H1 (cell line): ENCODE measurements around the gene CCDC88C. TPM values are rescaled to one million over a fixed set of nuclear protein-coding genes. Genes with fewer than 3 reads are reported as not detected.

Experiments used
- CTCF ChIA-PET: fragments of 300-600 bp; sonication (Branson Sonifier 250); formaldehyde crosslinking; loops from one replicate; lab custom pipeline; 2021; ENCODE audit not compliant: partially characterized antibody; lab: Charles Lee
- POLR2A ChIA-PET: fragments of 300-600 bp; sonication (Branson Sonifier 250); formaldehyde crosslinking; loops from one replicate; lab custom pipeline; 2021; ENCODE audit warnings: inconsistent platforms; ENCODE audit not compliant: partially characterized antibody; lab: Charles Lee
- DNase-seq, 2 experiments: peaks; one replicate each; pipeline versions ENCODE4 v3.0.0 to v3.0.0-alpha.2; 2010 to 2022; ENCODE audit warnings: low spot score in 2 of 2, low read depth in 1 of 2, mixed read lengths in 1 of 2
- FAIRE-seq: peaks from 2 replicates; lab custom pipeline; 2011; peaks lifted over from hg19 to GRCh38; lab: Jason Lieb, UNC
- H2AFZ ChIP-seq: 2 replicates; pipeline ENCODE4 v1.8.1; 2012; ENCODE audit warnings: low read length, inconsistent platforms
- H2AK5ac ChIP-seq: 2 replicates; pipeline ENCODE4 v1.6.1; 2013; ENCODE audit warnings: low read depth, low read length
- H2BK120ac ChIP-seq: replicated peaks from 2 replicates; pipeline ENCODE3; 2013; ENCODE audit warnings: low read depth, low read length, inconsistent platforms
- H2BK12ac ChIP-seq: 2 replicates; pipeline ENCODE4 v1.6.1; 2013; ENCODE audit warnings: low read depth, low read length
- H2BK15ac ChIP-seq: 2 replicates; pipeline ENCODE4 v1.6.1; 2013; ENCODE audit warnings: low read length
- H2BK20ac ChIP-seq: 2 replicates; pipeline ENCODE4 v1.6.1; 2013; ENCODE audit warnings: low read length
- H2BK5ac ChIP-seq: 2 replicates; pipeline ENCODE4 v1.6.1; 2013; ENCODE audit warnings: low read depth, low read length
- H3K14ac ChIP-seq: 2 replicates; pipeline ENCODE4 v1.6.1; 2013; ENCODE audit warnings: inconsistent platforms; ENCODE audit not compliant: insufficient read length
- H3K18ac ChIP-seq: 2 replicates; pipeline ENCODE4 v1.6.1; 2013; ENCODE audit warnings: low read length; ENCODE audit errors: extremely low read depth
- H3K23ac ChIP-seq: 2 replicates; pipeline ENCODE4 v1.6.1; 2013; ENCODE audit warnings: inconsistent platforms; ENCODE audit not compliant: insufficient read length
- H3K23me2 ChIP-seq: 2 replicates; pipeline ENCODE4 v1.6.1; 2013; ENCODE audit warnings: low read depth, low read length
- H3K27ac ChIP-seq: 2 replicates; pipeline ENCODE4 v1.6.1; 2011; ENCODE audit warnings: low read depth, low read length, inconsistent platforms
- H3K27me3 ChIP-seq, 4 experiments: replicated peaks in 1 of 4; 1 replicate in 1 of 4; 2 replicates in 3 of 4; pipeline versions ENCODE4 v1.6.1 to v1.8.1; 2011 to 2013; ENCODE audit warnings: low read length in 3 of 4, mild to moderate bottlenecking in 3 of 4, inconsistent platforms in 2 of 4, mixed read lengths in 2 of 4, moderate library complexity in 1 of 4; ENCODE audit not compliant: control insufficient read depth in 3 of 4, insufficient read depth in 3 of 4; ENCODE audit errors: extremely low read depth in 1 of 4
- H3K36me3 ChIP-seq, 4 experiments: 2 replicates each; pipeline versions ENCODE4 v1.6.1 to v1.8.1; 2011 to 2013; ENCODE audit warnings: mild to moderate bottlenecking in 4 of 4, low read length in 3 of 4, moderate library complexity in 2 of 4, control low read depth in 1 of 4, inconsistent platforms in 1 of 4; ENCODE audit not compliant: insufficient read depth in 4 of 4, control insufficient read depth in 2 of 4
- H3K4ac ChIP-seq: replicated peaks from 2 replicates; pipeline ENCODE3; 2013; ENCODE audit warnings: low read length, low read depth, mixed read lengths, inconsistent platforms; ENCODE audit not compliant: insufficient read length
- H3K4me1 ChIP-seq, 4 experiments: replicated peaks in 1 of 4; 1 replicate in 1 of 4; 2 replicates in 3 of 4; pipeline versions ENCODE4 v1.6.1 to v1.8.1; 2011 to 2013; ENCODE audit warnings: low read length in 3 of 4, inconsistent platforms in 2 of 4, mixed read lengths in 1 of 4; ENCODE audit not compliant: insufficient read depth in 4 of 4, control insufficient read depth in 3 of 4
- H3K4me2 ChIP-seq, 2 experiments: 2 replicates each; pipeline versions ENCODE4 v1.6.1 to v1.8.1; 2011 to 2013; ENCODE audit warnings: low read depth in 2 of 2, low read length in 2 of 2, control low read depth in 1 of 2, inconsistent platforms in 1 of 2, mild to moderate bottlenecking in 1 of 2; ENCODE audit not compliant: insufficient read depth in 1 of 2
- H3K4me3 ChIP-seq, 4 experiments: fragments of 200-600, 300-600 bp in 1 of 4; sonication (generic), shearing (Covaris generic), sonication (Bioruptor Twin) in 1 of 4; 2 replicates each; pipeline versions ENCODE4 v1.5.1 to v1.8.1; 2011 to 2016; ENCODE audit warnings: low read length in 4 of 4, low read depth in 3 of 4, control low read depth in 2 of 4, inconsistent platforms in 2 of 4, mild to moderate bottlenecking in 2 of 4, mixed read lengths in 1 of 4, moderate library complexity in 1 of 4; ENCODE audit not compliant: insufficient read depth in 2 of 4; ENCODE audit errors: extremely low read depth in 1 of 4
- H3K56ac ChIP-seq: replicated peaks from 2 replicates; pipeline ENCODE3; 2013; ENCODE audit warnings: low read depth, mild to moderate bottlenecking, mixed read lengths, low read length, inconsistent platforms; ENCODE audit not compliant: insufficient read length
- H3K79me1 ChIP-seq: 2 replicates; pipeline ENCODE4 v1.6.1; 2013; ENCODE audit warnings: low read depth, low read length, control low read depth
- H3K79me2 ChIP-seq, 2 experiments: 2 replicates each; pipeline versions ENCODE4 v1.6.1 to v1.8.1; 2012 to 2013; ENCODE audit warnings: low read length in 2 of 2, mild to moderate bottlenecking in 2 of 2, inconsistent platforms in 1 of 2; ENCODE audit not compliant: insufficient read depth in 2 of 2, control insufficient read depth in 1 of 2
- H3K9ac ChIP-seq, 4 experiments: replicated peaks in 1 of 4; 1 replicate in 1 of 4; 2 replicates in 3 of 4; pipeline versions ENCODE4 v1.6.1 to v1.8.1; 2011 to 2013; ENCODE audit warnings: low read depth in 3 of 4, low read length in 3 of 4, control low read depth in 2 of 4, mild to moderate bottlenecking in 2 of 4, moderate library complexity in 2 of 4, inconsistent platforms in 1 of 4; ENCODE audit errors: extremely low read depth in 1 of 4
- H3K9me3 ChIP-seq, 2 experiments: 2 replicates each; pipeline versions ENCODE4 v1.6.1 to v1.8.1; 2012 to 2013; ENCODE audit warnings: mild to moderate bottlenecking in 2 of 2, moderate library complexity in 2 of 2, control low read depth in 1 of 2, inconsistent platforms in 1 of 2, low read depth in 1 of 2, low read length in 1 of 2, mixed read lengths in 1 of 2; ENCODE audit not compliant: insufficient read depth in 2 of 2
- H4K20me1 ChIP-seq, 2 experiments: replicated peaks in 1 of 2; 2 replicates each; pipeline versions ENCODE3 to v1.8.1; 2011 to 2013; ENCODE audit warnings: inconsistent platforms in 2 of 2, low read length in 2 of 2, mild to moderate bottlenecking in 1 of 2; ENCODE audit not compliant: insufficient read depth in 2 of 2, control insufficient read depth in 1 of 2
- H4K5ac ChIP-seq: 2 replicates; pipeline ENCODE4 v1.6.1; 2013; ENCODE audit warnings: low read length, low read depth, mixed read lengths, inconsistent platforms; ENCODE audit not compliant: insufficient read length
- H4K8ac ChIP-seq: 2 replicates; pipeline ENCODE4 v1.8.0; 2013; ENCODE audit warnings: mild to moderate bottlenecking, moderate library complexity, low read length, inconsistent platforms; ENCODE audit not compliant: insufficient read depth; ENCODE audit errors: extremely low read depth
- H4K91ac ChIP-seq: replicated peaks from 2 replicates; pipeline ENCODE3; 2013; ENCODE audit warnings: low read length, mixed read lengths, inconsistent platforms; ENCODE audit not compliant: insufficient read length
- ATF3 ChIP-seq: IDR thresholded peaks from 2 replicates; pipeline ENCODE4 v1.6.1; 2011; ENCODE audit warnings: low read depth, mild to moderate bottlenecking, low read length; ENCODE audit not compliant: insufficient read depth
- EZH2 ChIP-seq: fragments of 200-600 bp; sonication (generic); IDR thresholded peaks from 2 replicates; pipeline ENCODE4 v1.7.1; 2012; ENCODE audit warnings: low read depth, mild to moderate bottlenecking, moderate library complexity, low read length, inconsistent platforms; ENCODE audit not compliant: severe bottlenecking
- GTF2F1 ChIP-seq: IDR thresholded peaks from 2 replicates; pipeline ENCODE4 v1.6.1; 2012; ENCODE audit warnings: low read depth, low read length, improper control_type of control experiment, borderline replicate concordance
- SIX5 ChIP-seq: IDR thresholded peaks from 2 replicates; pipeline ENCODE4 v1.6.1; 2011; ENCODE audit warnings: mild to moderate bottlenecking, low read depth, low read length
- WGBS, 2 experiments: shearing (Covaris generic) in 1 of 2; methylation state at CpG; one replicate each; pipeline versions ENCODE4 v1.1.6 to v1.1.7; 2013 to 2015; ENCODE audit warnings: low lambda C conversion rate in 2 of 2, mixed read lengths in 2 of 2, inconsistent platforms in 1 of 2, low coverage in 1 of 2, missing lambda C conversion rate in 1 of 2; ENCODE audit not compliant: insufficient replicate concordance in 2 of 2, insufficient coverage in 1 of 2, insufficient read length in 1 of 2; ENCODE audit errors: extremely low coverage in 1 of 2, missing lambda C conversion rate in 1 of 2; 5-methylcytosine and 5-hydroxymethylcytosine counted together
- polyA plus RNA-seq, 7 experiments: library from polyadenylated mRNA; depleted of rRNA in 3 of 7; stranded (reverse) in 5 of 7; unstranded in 2 of 7; fragments of >200 nt in 5 of 7; fragments of 200-250 nt in 2 of 7; gene quantifications; 1 replicate in 5 of 7; 2 replicates in 1 of 7; 4 replicates in 1 of 7; pipeline versions ENCODE4 v1.2.1 to v1.2.3, GENCODE V29; 2011 to 2013; ENCODE audit warnings: missing spikeins in 2 of 7, mixed read lengths in 2 of 7
- total RNA-seq: library from RNA; stranded (reverse); fragmentation: NEBNext Ultra II Directional; extraction: Animal tissue kit (Norgen Biotek cat#: 25700); gene quantifications from 2 replicates; pipeline ENCODE4 v1.2.1, GENCODE V29; 2021

Gene CCDC88C
- total and polyA plus RNA-seq, 2 of the 8 experiments (the other 6 are each of a cell fraction or from before 2014, with no cell fraction given), result 10.3 to 57.7 TPM

GRCh38 chr14:91269076-91269991 lies 148.3 kb downstream of the CCDC88C start:
- ChIA-PET POLR2A (interaction anchor here (0.9 to 1.2 kb wide), 2 partner anchors 17 to 22 kb away, joined by 3 to 4 read pairs; no protein-coding TSS in a partner anchor), CTCF (interaction anchor here (0.5 to 7.3 kb wide), 12 partner anchors 12 to 103 kb away, joined by 3 to 57 read pairs (median 4); no protein-coding TSS in a partner anchor)
- H3K36me3 ChIP-seq, result peaks cover 0 to 22% (median 3%) of the 10 kb centered on the region in 4 experiments; a peak in 4 of 8 replicates
- DNase-seq, result no peak
- H3K18ac ChIP-seq, result no peak overlapping the region
- H2BK15ac ChIP-seq, result no peak overlapping the region
- peaks cover 5% of the 10 kb centered on the region; the same call in 1 of the 2 replicates for H3K23me2 ChIP-seq
- no peak overlapping the region for H3K27ac ChIP-seq
- no peak overlapping the region for H3K23ac ChIP-seq
- H4K20me1 ChIP-seq, result peaks cover 0 to 3% of the 10 kb centered on the region in 2 experiments
- H3K56ac ChIP-seq, result no peak overlapping the region
- H4K5ac ChIP-seq, result no peak overlapping the region
- no peak overlapping the region for H3K14ac ChIP-seq
- no peak overlapping the region for H4K91ac ChIP-seq
- no peak overlapping the region for H2AFZ ChIP-seq
- no peak overlapping the region for H4K8ac ChIP-seq
- no peak overlapping the region for H3K4me3 ChIP-seq
- no peak overlapping the region for H3K4ac ChIP-seq
- H2AK5ac ChIP-seq, result no peak overlapping the region
- no peaks in the 10 kb centered on the region for H3K79me2 ChIP-seq
- 81% methylated on average over 24 of the region's 24 CpGs; no CpG with 5 or more reads in 1 of the 2 experiments for WGBS, 2 experiments
- H2BK120ac ChIP-seq, result no peak overlapping the region
- no peak overlapping the region for H3K9ac ChIP-seq
- H3K4me2 ChIP-seq, result no peak overlapping the region
- peaks cover 0 to 13% (median 10%) of the 10 kb centered on the region in 4 experiments; a peak in 6 of 7 replicates for H3K27me3 ChIP-seq
- FAIRE-seq, result no peak
- no peak overlapping the region for H2BK12ac ChIP-seq
- no peak overlapping the region for H2BK5ac ChIP-seq
- H3K9me3 ChIP-seq, result no peaks in the 10 kb centered on the region
- H3K4me1 ChIP-seq, result no peaks in the 10 kb centered on the region; a peak in 2 of 7 replicates
- H3K79me1 ChIP-seq, result no peaks in the 10 kb centered on the region
- no peak overlapping the region for H2BK20ac ChIP-seq
- TF ChIP-seq EZH2 (no peak), ATF3 (no peak), GTF2F1 (no peak), SIX5 (no peak)
